BLaER1 treated with 17β-estradiol and CSF1 and Interleukin-3, amounts not matched to agents 10 nM and 100 nM (cell line): ENCODE data around the gene UPP1.
A peak's percentile ranks its signal among the peaks of the same experiment; 100 is the strongest.
"Not testable (repeated sequence)": the region's sequence is repeated elsewhere in the genome, so short reads cannot be mapped to it uniquely, and the experiment has no call there.

Source experiments
- H3K27ac ChIP-seq, 11 experiments: shearing (Covaris generic); formaldehyde crosslinking; 2 replicates each; pipeline ENCODE4 v1.8.1; 2022
- H3K27me3 ChIP-seq, 11 experiments: shearing (Covaris generic); formaldehyde crosslinking; 2 replicates each; pipeline ENCODE4 v1.8.1; 2022
- H3K36me3 ChIP-seq, 11 experiments: shearing (Covaris generic); formaldehyde crosslinking; 2 replicates each; pipeline ENCODE4 v1.8.1; 2022
- H3K4me1 ChIP-seq, 10 experiments: shearing (Covaris generic); formaldehyde crosslinking; 2 replicates each; pipeline ENCODE4 v1.8.1; 2022
- H3K4me2 ChIP-seq, 11 experiments: shearing (Covaris generic); formaldehyde crosslinking; 2 replicates each; pipeline ENCODE4 v1.8.1; 2022
- H3K4me3 ChIP-seq, 10 experiments: shearing (Covaris generic); formaldehyde crosslinking; 2 replicates each; pipeline ENCODE4 v1.8.1; 2022
- H3K9ac ChIP-seq, 11 experiments: shearing (Covaris generic); formaldehyde crosslinking; 2 replicates each; pipeline ENCODE4 v1.8.1; 2022
- H3K9me3 ChIP-seq, 11 experiments: shearing (Covaris generic); formaldehyde crosslinking; replicated peaks in 1 of 11; 2 replicates each; pipeline ENCODE4 v1.8.1; 2022
- H4K20me1 ChIP-seq, 11 experiments: shearing (Covaris generic); formaldehyde crosslinking; 2 replicates each; pipeline ENCODE4 v1.8.1; 2022
- Cebpa-rat ChIP-seq, 11 experiments: shearing (Covaris generic); IDR thresholded peaks; 2 replicates each; pipeline ENCODE4 v1.8.1; 2022

The UPP1 gene

DNA sequence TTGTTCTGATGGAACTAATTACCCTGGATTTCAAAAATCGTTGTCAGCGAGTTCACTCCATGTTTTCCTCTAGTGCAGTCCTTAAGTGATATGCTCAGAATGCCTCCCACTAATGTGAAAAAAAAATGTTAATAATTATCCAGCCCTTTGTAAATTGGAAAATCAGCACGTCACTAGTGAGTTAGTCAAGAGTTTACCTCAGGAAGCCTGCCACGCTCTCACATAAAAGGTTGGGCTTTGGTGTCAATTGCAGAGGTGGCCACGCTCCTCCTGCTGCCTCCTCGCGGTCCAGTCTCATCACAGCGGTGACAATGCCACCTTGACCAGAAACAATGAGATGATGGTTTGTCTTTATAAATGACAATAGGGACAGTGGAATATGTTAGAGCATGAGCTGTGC lies 22.5 kb downstream of the UPP1 start:
- peaks cover 0 to 9% (median 2%) of the 10 kb centered on the region in 10 experiments; a peak in 10 of 20 replicates for H3K4me1 ChIP-seq
- TF ChIP-seq Cebpa-rat (IDR thresholded peaks at IDR 0.05), result no peak

DNA sequence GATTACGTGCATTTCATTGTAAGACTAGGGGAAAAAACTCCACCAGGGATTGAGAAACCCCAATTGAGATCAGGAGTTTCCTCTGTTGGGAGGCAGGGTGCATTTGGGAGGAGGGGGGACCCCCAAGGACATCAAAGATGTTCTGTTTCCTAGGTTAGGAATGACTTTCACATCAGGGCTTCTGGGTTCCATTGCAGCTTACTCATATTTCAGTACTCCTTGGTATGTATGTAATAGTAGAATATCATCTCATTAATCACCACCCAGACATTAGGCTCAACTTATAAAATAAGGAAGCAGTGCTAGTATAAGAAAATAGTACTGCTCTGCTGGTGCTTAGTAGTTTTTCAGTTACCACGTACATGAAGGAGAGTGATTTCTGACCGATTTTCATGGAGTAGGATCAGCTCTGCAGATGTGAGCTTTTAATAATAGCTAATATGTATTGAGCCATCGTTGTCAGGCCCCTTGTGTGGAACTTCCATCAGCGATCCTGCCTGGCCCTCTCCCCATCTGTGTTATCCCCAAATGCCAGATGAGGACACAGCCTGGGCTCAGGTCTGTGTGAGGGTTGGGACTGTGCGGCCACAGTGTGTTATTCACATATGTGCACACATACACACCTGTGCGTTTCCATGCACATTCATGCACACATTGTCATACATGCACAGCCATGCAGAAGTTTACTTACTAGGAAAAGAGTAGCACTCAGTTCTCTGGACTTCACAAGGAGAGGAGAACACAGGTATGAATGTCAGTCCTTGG lies 23.5 kb downstream of the UPP1 start:
- no peaks in the 10 kb centered on the region for H3K27me3 ChIP-seq
- H3K9me3 ChIP-seq, result no peaks in the 10 kb centered on the region
- H3K9ac ChIP-seq, result no peak overlapping the region; a peak in 1 of 22 replicates
- H3K4me1 ChIP-seq, result peaks cover 0 to 14% (median 5%) of the 10 kb centered on the region in 10 experiments; a peak in 10 of 20 replicates
- no peak overlapping the region for H3K4me2 ChIP-seq
- peaks cover 0 to 23% (median 8%) of the 10 kb centered on the region in 11 experiments; a peak in 11 of 22 replicates for H3K36me3 ChIP-seq
- no peak overlapping the region for H3K27ac ChIP-seq
- H3K4me3 ChIP-seq, result no peak overlapping the region
- H4K20me1 ChIP-seq, result peaks cover 0 to 24% (median 0%) of the 10 kb centered on the region in 11 experiments; a peak in 3 of 22 replicates
- no peak for TF ChIP-seq Cebpa-rat (IDR thresholded peaks at IDR 0.05)

More for the DNA sequence above, 22.5 kb downstream of the UPP1 start:
- Histone ChIP-seq H4K20me1 (peaks cover 0 to 34% (median 0%) of the 10 kb centered on the region in 11 experiments; a peak in 4 of 22 replicates), H3K9ac (no peak overlapping the region), H3K27ac (no peak overlapping the region), H3K9me3 (no peaks in the 10 kb centered on the region), H3K4me3 (no peak overlapping the region), H3K27me3 (no peaks in the 10 kb centered on the region), H3K36me3 (peaks cover 0 to 33% (median 15%) of the 10 kb centered on the region in 11 experiments; a peak in 12 of 22 replicates), H3K4me2 (no peak overlapping the region)

DNA sequence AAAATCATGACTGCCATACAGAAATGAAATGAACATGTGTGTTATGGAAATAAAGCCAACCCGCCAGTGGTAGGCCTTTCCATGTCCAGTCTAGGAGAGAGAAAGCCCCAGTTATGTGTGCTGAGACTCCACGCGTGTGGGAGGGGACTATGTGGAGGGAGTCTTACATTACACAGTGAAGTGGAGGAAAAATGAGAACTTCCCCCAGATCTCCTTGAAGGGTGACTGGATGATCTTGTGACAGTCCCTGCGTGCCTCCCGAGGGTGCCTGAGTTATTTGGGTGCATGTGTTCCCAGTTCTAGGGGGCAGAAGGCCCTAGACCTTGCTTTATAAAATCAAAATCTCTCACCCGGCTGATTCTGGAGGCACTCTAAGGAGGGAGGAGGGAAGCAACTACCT lies 24.2 kb downstream of the UPP1 start:
- Histone ChIP-seq H3K4me1 (peaks cover 0 to 14% (median 5%) of the 10 kb centered on the region in 10 experiments; a peak in 10 of 20 replicates), H3K9ac (no peak overlapping the region), H3K27me3 (no peaks in the 10 kb centered on the region), H3K4me2 (peak overlapping the region in 2 of 11 experiments; percentile 30 to 40; a peak in 3 of 22 replicates), H4K20me1 (peaks cover 0 to 17% (median 0%) of the 10 kb centered on the region in 11 experiments; a peak in 3 of 22 replicates), H3K9me3 (no peaks in the 10 kb centered on the region), H3K36me3 (peaks cover 0 to 16% (median under 1%) of the 10 kb centered on the region in 11 experiments; a peak in 11 of 22 replicates), H3K4me3 (no peak overlapping the region), H3K27ac (no peak overlapping the region)
- no peak for TF ChIP-seq Cebpa-rat (IDR thresholded peaks at IDR 0.05)

DNA sequence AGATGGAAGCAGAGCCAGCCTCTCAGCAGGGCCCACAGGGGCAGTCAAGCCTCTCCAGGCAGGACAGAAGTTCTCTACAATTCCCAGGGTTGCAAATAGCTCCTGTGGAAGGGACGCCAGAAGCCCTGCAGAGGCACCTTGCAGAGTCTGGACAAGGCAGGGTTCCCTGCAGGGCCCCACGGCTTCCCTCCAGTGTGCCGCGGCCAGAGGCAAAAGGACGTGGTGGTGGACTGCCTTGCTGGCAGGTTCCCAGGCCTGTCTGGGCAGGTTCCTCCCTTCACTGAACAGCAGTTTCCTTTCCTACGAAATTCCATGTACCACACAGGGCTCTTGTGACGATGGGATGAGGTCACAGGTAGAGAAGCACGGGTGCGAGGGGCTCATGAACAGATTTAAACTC lies 25.1 kb downstream of the UPP1 start:
- peaks cover 0 to 14% (median 5%) of the 10 kb centered on the region in 10 experiments; a peak in 10 of 20 replicates for H3K4me1 ChIP-seq
- H4K20me1 ChIP-seq, result peaks cover 0 to 9% (median 0%) of the 10 kb centered on the region in 11 experiments; a peak in 2 of 22 replicates
- H3K36me3 ChIP-seq, result peaks cover 0 to 8% (median 0%) of the 10 kb centered on the region in 11 experiments; a peak in 8 of 22 replicates
- H3K4me2 ChIP-seq, result no peak overlapping the region
- no peaks in the 10 kb centered on the region for H3K27me3 ChIP-seq
- TF ChIP-seq Cebpa-rat (IDR thresholded peaks at IDR 0.05), result no peak
- no peak overlapping the region for H3K27ac ChIP-seq
- H3K9ac ChIP-seq, result no peak overlapping the region
- no peaks in the 10 kb centered on the region for H3K9me3 ChIP-seq
- H3K4me3 ChIP-seq, result no peak overlapping the region

DNA sequence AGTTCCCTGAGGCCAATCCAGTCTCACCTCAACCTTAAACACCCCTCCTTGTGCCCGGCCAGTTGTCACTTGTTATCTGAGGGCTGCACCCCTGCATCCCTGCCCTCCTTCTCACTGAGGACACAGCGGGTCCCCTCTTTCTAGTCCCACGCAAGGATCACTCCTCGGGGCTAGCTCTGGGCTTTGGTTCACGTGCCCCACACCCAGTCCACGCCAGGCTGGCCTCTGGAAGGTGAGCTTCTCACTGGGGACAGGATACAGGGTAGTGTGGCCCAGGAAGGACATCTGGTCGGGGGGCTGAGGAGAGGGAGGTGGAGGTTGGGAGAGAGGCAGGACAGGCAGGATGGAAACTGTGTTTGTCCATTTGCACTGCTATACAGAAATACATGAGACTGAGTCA lies 25.5 kb downstream of the UPP1 start:
- H3K27ac ChIP-seq, result no peak overlapping the region
- peaks cover 0 to 14% (median 5%) of the 10 kb centered on the region in 10 experiments; a peak in 10 of 20 replicates for H3K4me1 ChIP-seq
- no peak overlapping the region for H3K9ac ChIP-seq
- no peaks in the 10 kb centered on the region for H3K9me3 ChIP-seq
- 0 out of 22 replicates have a peak, but pooled peaks cover 0 to 3% (median 0%) of the 10 kb centered on the region in 11 experiments for H3K36me3 ChIP-seq
- peaks cover 0 to 4% (median 0%) of the 10 kb centered on the region in 11 experiments; a peak in 2 of 22 replicates for H4K20me1 ChIP-seq
- H3K4me2 ChIP-seq, result no peak overlapping the region
- H3K27me3 ChIP-seq, result no peaks in the 10 kb centered on the region
- H3K4me3 ChIP-seq, result no peak overlapping the region
- no peak for TF ChIP-seq Cebpa-rat (IDR thresholded peaks at IDR 0.05)

DNA sequence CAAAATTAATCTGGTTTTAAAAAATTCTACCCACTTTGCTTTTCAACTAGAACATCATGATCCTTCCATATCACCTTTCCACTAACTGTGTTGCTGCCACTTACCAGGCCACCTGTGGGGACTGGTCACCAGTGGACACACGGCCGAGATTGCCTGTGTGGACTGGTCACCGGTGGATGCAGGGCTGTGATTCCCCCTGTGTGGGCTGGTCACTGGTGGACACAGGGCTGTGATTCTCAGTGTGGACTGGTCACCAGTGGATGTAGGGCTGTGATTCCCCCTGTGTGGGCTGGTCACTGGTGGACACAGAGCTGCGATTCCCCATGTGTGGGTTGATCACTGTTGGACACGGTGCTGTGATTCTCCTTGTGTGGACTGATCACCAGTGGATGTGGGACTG lies 27.0 kb downstream of the UPP1 start:
- no peak overlapping the region for H3K4me3 ChIP-seq
- H3K9me3 ChIP-seq, result no peaks in the 10 kb centered on the region
- H4K20me1 ChIP-seq, result no peaks in the 10 kb centered on the region
- H3K36me3 ChIP-seq, result no peaks in the 10 kb centered on the region
- H3K4me1 ChIP-seq, result peaks cover 0 to 14% (median 3%) of the 10 kb centered on the region in 10 experiments; a peak in 9 of 20 replicates
- H3K27ac ChIP-seq, result no peak overlapping the region
- no peaks in the 10 kb centered on the region for H3K27me3 ChIP-seq
- no peak overlapping the region for H3K4me2 ChIP-seq
- H3K9ac ChIP-seq, result no peak overlapping the region
- TF ChIP-seq Cebpa-rat (IDR thresholded peaks at IDR 0.05), result no peak

DNA sequence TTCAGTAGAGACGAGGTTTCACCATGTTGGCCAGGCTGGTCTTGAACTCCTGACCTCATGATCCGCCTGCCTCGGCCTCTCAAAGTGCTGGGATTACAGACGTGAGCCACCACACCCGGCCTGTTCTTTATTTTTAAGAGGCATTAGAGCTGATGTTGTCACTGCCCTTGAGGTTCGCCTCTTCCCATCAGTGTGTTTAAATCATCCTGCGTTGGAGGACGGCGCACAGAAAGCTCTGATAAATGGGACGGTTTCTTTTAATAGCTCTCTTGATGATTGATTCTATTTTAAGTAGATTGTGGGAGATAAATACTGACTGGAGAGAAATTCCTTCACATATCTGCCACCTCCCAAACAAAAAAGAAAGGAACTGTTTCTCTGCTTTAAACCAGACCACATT lies 29.0 kb downstream of the UPP1 start:
- no peaks in the 10 kb centered on the region for H3K36me3 ChIP-seq

DNA sequence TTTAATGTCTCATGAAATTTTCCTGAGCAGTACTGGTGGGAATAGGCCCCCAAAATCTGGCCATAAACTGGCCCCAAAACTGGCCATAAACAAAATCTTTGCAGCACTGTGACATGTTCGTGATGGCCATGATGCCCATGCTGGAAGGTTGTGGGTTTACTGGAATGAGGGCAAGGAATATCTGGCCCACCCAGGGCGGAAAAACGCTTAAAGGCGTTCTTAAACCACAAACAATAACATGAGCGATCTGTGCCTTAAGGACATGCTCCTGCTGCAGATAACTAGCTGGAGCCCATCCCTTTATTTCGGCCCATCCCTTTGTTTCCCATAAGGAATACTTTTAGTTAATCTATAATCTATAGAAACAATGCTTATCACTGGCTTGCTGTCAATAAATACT lies 31.5 kb downstream of the UPP1 start:
- not testable (repeated sequence) for H3K9ac ChIP-seq, H3K27me3 ChIP-seq, H3K27ac ChIP-seq, H3K4me3 ChIP-seq, H3K4me1 ChIP-seq, H4K20me1 ChIP-seq, H3K9me3 ChIP-seq, H3K4me2 ChIP-seq, H3K36me3 ChIP-seq

More for the DNA sequence above, 29.0 kb downstream of the UPP1 start:
- Histone ChIP-seq H3K4me2 (no peak overlapping the region), H3K9ac (no peak overlapping the region), H3K9me3 (no peaks in the 10 kb centered on the region; a peak in 1 of 22 replicates), H3K4me1 (peaks cover 0 to 13% (median 3%) of the 10 kb centered on the region in 10 experiments; a peak in 9 of 20 replicates), H3K4me3 (no peak overlapping the region), H4K20me1 (no peaks in the 10 kb centered on the region), H3K27me3 (no peaks in the 10 kb centered on the region), H3K27ac (no peak overlapping the region)
- TF ChIP-seq Cebpa-rat (IDR thresholded peaks at IDR 0.05), result no peak

DNA sequence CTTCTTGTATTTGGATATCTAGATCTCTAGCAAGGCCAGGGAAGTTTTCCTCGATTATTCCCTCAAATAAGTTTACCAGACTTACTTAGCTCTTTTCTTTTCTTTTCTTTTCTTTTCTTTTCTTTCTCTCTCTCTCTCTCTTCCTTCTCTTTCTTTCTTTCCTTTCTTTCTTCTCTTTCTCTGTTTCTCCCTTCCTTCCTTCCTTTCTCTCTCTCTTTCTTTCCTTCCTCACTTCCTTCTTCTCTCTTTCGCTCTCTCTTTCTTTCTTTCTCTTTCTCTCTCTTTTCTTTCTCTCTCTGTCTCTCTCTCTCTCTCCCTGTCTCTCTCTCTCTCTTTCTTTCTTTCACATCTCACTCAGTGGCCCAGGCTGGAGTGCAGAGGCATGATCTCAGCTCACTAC lies 37.0 kb downstream of the UPP1 start:
- Histone ChIP-seq H4K20me1 (no peaks in the 10 kb centered on the region), H3K27ac (no peak overlapping the region), H3K27me3 (no peaks in the 10 kb centered on the region), H3K9me3 (peaks cover 0 to 21% (median 10%) of the 10 kb centered on the region in 11 experiments; a peak in 9 of 22 replicates), H3K4me2 (no peak overlapping the region), H3K4me1 (no peaks in the 10 kb centered on the region), H3K9ac (no peak overlapping the region), H3K4me3 (no peak overlapping the region), H3K36me3 (no peaks in the 10 kb centered on the region)
- no peak for TF ChIP-seq Cebpa-rat (IDR thresholded peaks at IDR 0.05)
